Measurements from ENCODE around the gene ZNF234. TPM values are rescaled to one million over a fixed set of nuclear protein-coding genes. Genes with fewer than 3 reads are reported as not detected.

Gene ZNF234
- total RNA-seq (2022) (9.5 and 9.6 TPM in 2 replicates), Bru-seq, nascent RNA (percentile 61 among the genes with signal in this experiment), BruChase-seq, experiment 1, labeled RNA remaining after a 6-hour chase (percentile 68 among the genes with signal in this experiment), BruChase-seq, experiment 2, labeled RNA remaining after a 2-hour chase (percentile 73 among the genes with signal in this experiment)
- long read RNA-seq, full-length matches to known transcripts: 7 of 19 reads
- long read RNA-seq, partial matches to known transcripts: 4 of 19 reads
- long read RNA-seq, other reads (novel, unspliced or antisense): 8 of 19 reads

DNA sequence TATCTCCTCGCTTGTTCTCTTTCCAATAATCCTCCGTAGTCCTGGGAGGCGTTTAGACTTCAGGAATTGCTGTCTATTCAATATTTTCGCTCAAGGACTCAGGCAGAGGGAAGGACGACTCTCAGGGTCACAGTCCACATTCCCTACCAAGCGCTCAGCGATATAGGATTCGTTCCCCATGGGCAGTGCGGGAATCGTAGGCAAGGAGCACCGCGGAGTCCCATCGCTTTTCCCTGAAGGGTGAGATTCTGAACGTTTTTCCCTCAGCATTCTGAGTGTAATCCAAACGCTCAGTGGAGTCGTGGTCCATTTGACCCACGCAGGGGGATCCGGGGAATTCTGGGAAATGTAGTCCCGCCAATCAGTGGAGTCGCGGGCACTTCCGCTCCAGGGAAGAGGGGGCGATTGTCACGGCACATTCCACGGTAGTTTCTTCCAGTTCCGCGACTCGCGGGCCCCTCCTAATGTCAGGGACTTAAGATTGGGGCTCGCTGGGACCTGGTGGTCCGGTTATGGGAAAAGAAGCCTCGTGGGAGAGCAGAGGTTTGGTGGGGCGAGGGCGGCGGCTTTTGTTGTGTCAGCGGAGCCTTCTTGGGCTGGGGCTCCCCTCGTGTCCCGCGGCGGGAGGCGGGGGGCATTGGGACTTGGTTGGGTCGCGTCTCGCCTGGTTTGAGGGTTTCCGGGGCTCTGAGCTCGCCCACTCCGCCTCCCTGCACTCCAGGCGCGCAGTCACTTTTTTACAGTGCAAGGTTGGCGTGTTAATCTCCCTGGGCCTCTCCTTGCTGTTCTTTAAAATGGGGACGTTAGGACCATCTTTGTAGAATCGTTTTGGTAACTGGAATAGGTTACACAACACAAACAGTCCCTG is at the start of gene ZNF234:
Gene ZNF234 (plus strand): TSS at position 364 of the 868 bp plus-strand sequence. CDS start 3,079 bp downstream, outside the sequence.
- CTCF ChIA-PET: interaction anchor here (0.5 to 0.6 kb wide), 3 partner anchors 18 to 792 kb away, joined by 3 read pairs; no protein-coding TSS in a partner anchor
- Mint-ChIP-seq H3K4me3 (ENCODE audit: unreplicated experiment) (peak within 1 kb of the TSS; percentile 78), H3K27ac (ENCODE audit: low read depth, unreplicated experiment) (peak within 1 kb of the TSS; percentile 83), H3K27me3 (ENCODE audit: insufficient read depth, unreplicated experiment) (no peaks in the 10 kb centered on the region), H3K36me3 (ENCODE audit: insufficient read depth, unreplicated experiment) (peaks cover 20% of the 10 kb centered on the region), H3K4me1 (ENCODE audit: insufficient read depth, unreplicated experiment) (peaks cover 6% of the 10 kb centered on the region), H3K9me3 (ENCODE audit: unreplicated experiment) (no peaks in the 10 kb centered on the region)
- peak; percentile 83 for DNase-seq (ENCODE audit: unreplicated experiment)
- intact Hi-C loops (cut with micrococcal nuclease): no loop called here
- TSS peak; percentile 42 for BruUV-seq (replicated peaks)
- POLR2A ChIA-PET: interaction anchor here (0.7 to 1.8 kb wide), 17 partner anchors 9 to 310 kb away, joined by 3 to 30 read pairs (median 4); partner anchors contain the start of genes ZNF224, ZNF225, ZNF226 and ZNF227
- TF ChIP-seq CTCF (IDR thresholded peaks at IDR 0.05; ENCODE audit: unreplicated experiment): no peak

- peaks cover 6% of the 10 kb centered on the region for H3K4me1 Mint-ChIP-seq (ENCODE audit: insufficient read depth, unreplicated experiment)
- POLR2A ChIA-PET: interaction anchor here (1.4 to 1.5 kb wide), 2 partner anchors 20 to 73 kb away, joined by 3 to 5 read pairs; partner anchors contain the start of genes ZNF226 and ZNF284
- intact Hi-C loops (cut with micrococcal nuclease): loop anchor here (5.0 to 10.0 kb wide), 2 partner anchors 90 to 263 kb away; partner anchors contain the start of genes ZNF112 and ZNF230
- no peak overlapping the region for H3K4me3 Mint-ChIP-seq (ENCODE audit: unreplicated experiment)
- no peaks in the 10 kb centered on the region for H3K9me3 Mint-ChIP-seq (ENCODE audit: unreplicated experiment)
- no peak for TF ChIP-seq CTCF (IDR thresholded peaks at IDR 0.05; ENCODE audit: unreplicated experiment)
- no peak for DNase-seq (ENCODE audit: unreplicated experiment)
- no peak overlapping the region for H3K27ac Mint-ChIP-seq (ENCODE audit: low read depth, unreplicated experiment)
- BruUV-seq (replicated peaks): no TSS peak
- H3K36me3 Mint-ChIP-seq (ENCODE audit: insufficient read depth, unreplicated experiment): peaks cover 9% of the 10 kb centered on the region
- no peaks in the 10 kb centered on the region for H3K27me3 Mint-ChIP-seq (ENCODE audit: insufficient read depth, unreplicated experiment)
- CTCF ChIA-PET: interaction anchor here (1.1 kb wide), 1 partner anchor 22 kb away, joined by 3 read pairs; no protein-coding TSS in a partner anchor
Measured at GRCh38 chr19:44092108-44092507, 49.2 kb upstream of the ZNF234 start.

DNA sequence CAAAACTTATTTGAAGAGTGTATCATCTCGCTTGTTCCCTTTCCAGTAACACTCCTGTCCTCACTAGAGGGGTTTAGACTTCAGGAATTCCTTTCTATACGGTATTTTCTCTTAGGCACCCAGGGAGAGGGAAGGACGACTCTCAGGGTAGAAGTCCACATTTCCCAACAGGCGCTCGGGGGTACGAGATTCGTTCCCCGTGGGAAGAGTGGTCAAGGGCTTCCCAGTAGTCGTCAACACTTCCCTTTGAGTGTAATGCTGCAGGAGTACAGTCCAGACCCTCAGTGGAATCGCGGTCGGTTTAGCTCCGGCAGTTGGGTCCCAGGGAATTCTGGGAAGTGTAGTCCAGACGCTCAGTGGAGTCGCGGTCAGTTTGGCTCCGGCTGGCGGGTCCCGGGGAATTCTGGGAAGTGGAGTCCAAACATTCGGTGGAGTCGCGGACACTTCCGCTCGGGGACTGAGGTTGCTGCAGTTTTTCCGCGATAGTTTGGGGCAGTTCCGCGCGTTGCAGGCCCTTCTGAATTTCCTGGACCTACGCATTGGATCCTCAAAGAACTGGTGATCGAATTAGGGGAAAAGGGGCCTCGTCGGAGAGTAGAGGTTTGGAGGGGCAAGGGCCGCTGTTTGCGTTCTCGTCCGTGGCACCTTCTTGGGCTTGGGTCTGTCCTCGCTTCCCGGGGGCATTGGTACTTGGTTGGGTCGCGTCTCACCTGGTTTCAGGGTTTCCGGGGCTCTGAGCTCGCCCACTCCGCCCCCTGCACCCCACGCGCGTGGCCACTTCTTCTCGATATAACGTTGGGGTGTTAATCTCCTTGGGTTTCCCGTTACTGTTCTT is 47.2 kb upstream of the ZNF234 start, which contains the start of gene ZNF224:
Gene ZNF224 (plus strand): TSS at position 431 of the 835 bp plus-strand sequence. CDS start 3,513 bp downstream, outside the sequence.
- no peak for TF ChIP-seq CTCF (IDR thresholded peaks at IDR 0.05; ENCODE audit: unreplicated experiment)
- H3K27me3 Mint-ChIP-seq (ENCODE audit: insufficient read depth, unreplicated experiment): no peaks in the 10 kb centered on the region
- peak within 1 kb of the TSS; percentile 93 for H3K27ac Mint-ChIP-seq (ENCODE audit: low read depth, unreplicated experiment)
- H3K4me1 Mint-ChIP-seq (ENCODE audit: insufficient read depth, unreplicated experiment): peaks cover 6% of the 10 kb centered on the region
- H3K9me3 Mint-ChIP-seq (ENCODE audit: unreplicated experiment): no peaks in the 10 kb centered on the region
- peak within 1 kb of the TSS; percentile 99 for H3K4me3 Mint-ChIP-seq (ENCODE audit: unreplicated experiment)
- ChIA-PET CTCF (interaction anchor here (0.6 to 2.1 kb wide), 4 partner anchors 20 to 154 kb away, joined by 3 to 7 read pairs (median 4); partner anchors contain the start of gene ZNF284), POLR2A (interaction anchor here (0.6 to 3.1 kb wide), 19 partner anchors 9 to 267 kb away, joined by 3 to 42 read pairs (median 6); partner anchors contain the start of genes ZNF221, ZNF225, ZNF226 and ZNF227)
- peak; percentile 92 for DNase-seq (ENCODE audit: unreplicated experiment)
- H3K36me3 Mint-ChIP-seq (ENCODE audit: insufficient read depth, unreplicated experiment): peaks cover 21% of the 10 kb centered on the region
- BruUV-seq (replicated peaks): no TSS peak
- intact Hi-C loops (cut with micrococcal nuclease): loop anchor here (1.0 to 10.0 kb wide), 5 partner anchors 19 to 261 kb away; partner anchors contain the start of genes ZNF112, ZNF225, ZNF227 and ZNF230

Measured in MCF 10A (cell line).